Central memory CD8-positive, alpha-beta T cell (primary cell): Measurements from ENCODE around the gene KLHL7.
"Not testable (repeated sequence)": the region's sequence is repeated elsewhere in the genome, so short reads cannot be mapped to it uniquely, and the experiment has no call there.

ENCODE experiments used
- ATAC-seq: fragments of 150-1000 bp; cut with Tn5 transposase; replicated peaks from 2 replicates; pipeline ENCODE4 v1.10.0; 2022; ENCODE audit warnings: mild to moderate bottlenecking, moderate FRiP score, moderate number of reproducible peaks; ENCODE audit not compliant: poor library complexity, severe bottlenecking; ENCODE audit errors: extremely low read depth
- DNase-seq, 2 donors: peaks; one replicate each; pipeline ENCODE4 v3.0.0; 2021; ENCODE audit warnings: low spot score in 2 of 2
- H3K27ac Mint-ChIP-seq: one replicate; pipeline ENCODE4 v1.8.0; 2022; ENCODE audit warnings: low read depth, mild to moderate bottlenecking, moderate library complexity, mixed read lengths
- H3K27me3 Mint-ChIP-seq: one replicate; pipeline ENCODE4 v1.8.0; 2022; ENCODE audit warnings: mixed read lengths
- H3K36me3 Mint-ChIP-seq: one replicate; pipeline ENCODE4 v1.8.0; 2022; ENCODE audit warnings: mild to moderate bottlenecking, moderate library complexity, mixed read lengths; ENCODE audit not compliant: insufficient read depth
- H3K4me1 Mint-ChIP-seq: one replicate; pipeline ENCODE4 v1.8.0; 2022; ENCODE audit warnings: mixed read lengths
- H3K4me3 Mint-ChIP-seq: one replicate; pipeline ENCODE4 v1.8.0; 2022; ENCODE audit warnings: mild to moderate bottlenecking, moderate library complexity, mixed read lengths
- H3K9me3 Mint-ChIP-seq: one replicate; pipeline ENCODE4 v1.8.0; 2022; ENCODE audit warnings: mixed read lengths

KLHL7 gene

GRCh38 chr7:23164846-23165245 is 59.3 kb downstream of the KLHL7 start:
- Mint-ChIP-seq H3K4me3 (no peak overlapping the region), H3K27ac (no peak overlapping the region), H3K9me3 (no peaks in the 10 kb centered on the region), H3K27me3 (no peaks in the 10 kb centered on the region), H3K36me3 (peaks cover 10% of the 10 kb centered on the region), H3K4me1 (no peaks in the 10 kb centered on the region)
- ATAC-seq: no peak
- DNase-seq: no peak

DNA sequence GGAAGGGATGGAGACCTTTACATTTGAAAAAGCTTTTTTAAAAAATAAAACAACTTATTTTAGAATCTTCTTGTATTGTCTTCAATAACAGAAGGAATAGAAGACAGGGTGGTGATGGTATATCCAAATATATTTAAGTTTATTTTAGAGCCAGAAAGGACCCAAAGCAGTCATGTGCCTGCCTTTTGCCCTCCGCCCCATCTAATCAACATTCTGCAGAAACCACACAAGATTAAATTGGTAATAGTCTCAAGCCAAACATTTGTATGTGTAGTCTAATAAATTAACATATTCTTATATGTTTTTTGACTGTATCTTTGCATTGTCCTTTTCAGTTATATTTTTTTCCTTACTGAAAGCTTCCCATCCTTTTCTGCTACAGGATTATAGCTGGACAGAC is 59.7 kb downstream of the KLHL7 start:
- H3K4me1 Mint-ChIP-seq: no peaks in the 10 kb centered on the region
- no peak overlapping the region for H3K27ac Mint-ChIP-seq
- H3K9me3 Mint-ChIP-seq: no peaks in the 10 kb centered on the region
- no peaks in the 10 kb centered on the region for H3K27me3 Mint-ChIP-seq
- no peak overlapping the region for H3K4me3 Mint-ChIP-seq
- no peak for ATAC-seq
- H3K36me3 Mint-ChIP-seq: peaks cover 13% of the 10 kb centered on the region
- no peak for DNase-seq

GRCh38 chr7:23167691-23168090 is 62.1 kb downstream of the KLHL7 start:
- DNase-seq (no peak), ATAC-seq (no peak)
- H3K4me3 Mint-ChIP-seq: no peak overlapping the region
- H3K27me3 Mint-ChIP-seq: no peaks in the 10 kb centered on the region
- no peaks in the 10 kb centered on the region for H3K4me1 Mint-ChIP-seq
- H3K36me3 Mint-ChIP-seq: peaks cover 16% of the 10 kb centered on the region
- no peaks in the 10 kb centered on the region for H3K9me3 Mint-ChIP-seq
- H3K27ac Mint-ChIP-seq: no peak overlapping the region

GRCh38 chr7:23168111-23168885 is 62.7 kb downstream of the KLHL7 start:
- H3K4me1 Mint-ChIP-seq: no peaks in the 10 kb centered on the region
- H3K27me3 Mint-ChIP-seq: no peaks in the 10 kb centered on the region
- no peak for ATAC-seq
- no peak overlapping the region for H3K27ac Mint-ChIP-seq
- no peak for DNase-seq
- H3K9me3 Mint-ChIP-seq: no peaks in the 10 kb centered on the region
- peaks cover 16% of the 10 kb centered on the region for H3K36me3 Mint-ChIP-seq
- H3K4me3 Mint-ChIP-seq: no peak overlapping the region

DNA sequence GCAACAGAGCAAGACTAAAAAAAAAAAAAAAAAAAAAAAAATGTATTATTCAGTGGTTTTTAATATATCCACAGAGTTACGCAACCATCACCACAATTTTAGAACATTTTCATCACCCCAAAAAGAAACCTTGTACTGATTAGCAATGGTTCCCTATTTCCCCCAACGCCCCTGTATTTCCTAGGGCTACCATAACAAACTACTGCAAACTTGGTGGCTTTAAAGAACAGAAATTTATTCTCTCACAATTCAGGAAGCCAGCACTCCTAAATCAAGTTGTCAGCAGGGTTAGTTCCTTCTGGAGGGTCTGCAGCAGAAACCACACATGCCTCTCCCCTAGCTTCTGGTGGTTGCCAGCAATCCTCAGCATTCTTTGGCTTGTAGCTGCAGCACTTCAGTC is 70.4 kb downstream of the KLHL7 start:
- Mint-ChIP-seq H3K27me3 (no peaks in the 10 kb centered on the region), H3K4me3 (no peak overlapping the region), H3K27ac (no peak overlapping the region), H3K36me3 (peaks cover 8% of the 10 kb centered on the region), H3K9me3 (no peaks in the 10 kb centered on the region), H3K4me1 (no peaks in the 10 kb centered on the region)
- ATAC-seq (no peak), DNase-seq (no peak)

DNA sequence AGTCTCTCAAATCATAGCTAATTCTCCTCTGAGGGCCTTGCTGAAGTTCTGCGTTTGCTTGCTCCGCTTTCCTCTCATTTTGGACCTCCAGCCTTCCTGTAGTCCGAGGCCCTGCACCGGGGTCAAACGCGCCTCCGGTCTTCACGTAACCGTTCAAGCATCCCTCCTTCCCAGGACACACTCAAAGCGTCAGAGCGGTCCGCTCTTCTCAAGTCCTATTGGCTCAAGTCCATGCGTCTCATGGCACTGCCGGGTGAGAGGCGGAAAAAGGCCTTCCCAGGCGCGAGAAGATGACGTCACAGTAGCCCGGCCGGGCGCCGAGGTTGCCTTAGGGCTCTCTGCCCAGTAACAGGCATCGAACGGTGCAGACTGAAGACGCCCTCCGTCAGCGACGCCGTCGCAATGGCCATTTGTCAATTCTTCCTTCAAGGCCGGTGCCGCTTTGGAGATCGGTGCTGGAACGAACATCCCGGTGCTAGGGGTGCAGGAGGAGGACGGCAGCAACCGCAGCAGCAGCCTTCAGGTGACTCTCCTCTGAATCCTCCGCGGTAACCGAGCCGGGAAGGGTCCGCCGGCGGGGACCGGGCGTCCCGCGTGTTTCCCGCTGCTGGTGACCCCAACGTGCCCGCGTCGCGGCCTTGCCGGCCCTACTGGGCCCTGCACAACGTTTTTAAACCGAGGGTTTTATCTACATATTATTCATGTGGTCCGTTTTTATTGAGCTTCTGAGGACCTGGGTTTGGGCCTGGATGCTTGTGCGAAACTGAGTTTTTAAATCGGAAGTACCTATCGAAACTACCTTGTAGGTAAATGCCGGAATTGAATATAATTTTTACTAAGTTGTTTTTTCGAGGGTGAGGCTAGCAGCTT is 76.3 kb downstream of the KLHL7 start, which contains the start of gene NUP42:
Gene NUP42 (plus strand): TSS at position 365 of the 870 bp plus-strand sequence. CDS start 38 bp downstream, at position 403.
- peaks cover 30% of the 10 kb centered on the region for H3K36me3 Mint-ChIP-seq
- H3K27ac Mint-ChIP-seq: peak within 1 kb of the TSS; percentile 98
- no peaks in the 10 kb centered on the region for H3K27me3 Mint-ChIP-seq
- H3K9me3 Mint-ChIP-seq: no peaks in the 10 kb centered on the region
- peak within 1 kb of the TSS; percentile 88 for H3K4me3 Mint-ChIP-seq
- peaks cover 24% of the 10 kb centered on the region for H3K4me1 Mint-ChIP-seq
- DNase-seq (peak; percentile 91 to 93), ATAC-seq (peak; percentile 97)

DNA sequence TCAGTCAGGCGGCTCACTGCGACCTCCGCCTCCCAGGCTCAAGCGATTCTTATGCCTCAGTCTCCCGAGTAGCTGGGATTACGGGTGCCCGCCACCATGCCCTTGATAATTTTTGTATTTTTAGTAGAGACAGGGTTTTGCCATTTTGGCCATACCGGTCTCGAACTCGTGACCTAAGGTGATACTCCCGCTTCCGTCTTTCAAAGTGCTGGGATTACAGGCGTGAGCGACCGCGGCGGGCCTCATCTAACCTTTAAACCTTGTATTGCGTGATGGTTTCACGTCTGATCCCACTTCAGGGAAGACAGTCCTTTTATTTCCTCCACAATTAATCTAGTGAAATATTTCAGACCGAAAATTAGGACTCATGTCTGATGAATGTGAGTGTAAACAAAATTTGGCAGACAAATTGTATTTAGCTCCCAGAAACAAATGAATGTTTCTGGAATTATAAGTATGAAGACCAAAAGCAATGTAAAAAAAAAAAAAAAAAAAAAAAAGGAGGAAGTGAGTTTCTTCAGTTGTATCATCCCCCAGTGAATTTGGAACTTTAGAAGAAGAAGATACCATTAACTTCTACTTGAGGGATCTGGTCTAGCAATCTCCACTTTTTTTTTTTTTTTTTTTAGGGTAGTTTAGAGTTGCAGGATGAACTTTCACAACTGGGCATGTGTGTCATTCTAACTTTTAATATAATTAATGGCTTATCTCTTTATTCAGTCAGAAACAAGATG is 77.9 kb downstream of the KLHL7 start:
- Mint-ChIP-seq H3K4me3 (peak overlapping the region; percentile 88), H3K36me3 (peaks cover 40% of the 10 kb centered on the region), H3K9me3 (no peaks in the 10 kb centered on the region), H3K27ac (peak overlapping the region; percentile 98), H3K27me3 (no peaks in the 10 kb centered on the region), H3K4me1 (peaks cover 24% of the 10 kb centered on the region)
- DNase-seq (no peak), ATAC-seq (no peak)

DNA sequence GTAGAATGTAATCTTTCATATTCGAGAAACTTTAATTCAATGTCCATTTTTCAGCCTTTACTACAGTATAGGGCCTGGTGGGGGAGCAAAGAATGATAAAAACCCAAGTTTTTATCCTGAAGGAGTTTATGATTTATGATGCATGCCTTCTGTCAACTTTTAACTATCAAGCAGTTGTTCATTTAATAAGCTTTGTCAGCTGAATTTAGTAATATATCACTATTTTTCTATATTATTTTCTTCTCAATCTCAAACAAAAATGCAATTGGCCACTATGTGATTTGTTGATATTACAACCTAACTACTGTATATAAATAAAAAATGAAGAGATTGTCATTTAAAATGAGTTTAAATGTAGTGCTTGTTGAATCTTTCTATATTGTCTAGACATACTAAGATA is 78.7 kb downstream of the KLHL7 start:
- peak overlapping the region; percentile 98 for H3K27ac Mint-ChIP-seq

GRCh38 chr7:23184709-23185359 is 79.2 kb downstream of the KLHL7 start:
- Mint-ChIP-seq H3K27ac (no peak overlapping the region), H3K36me3 (peaks cover 44% of the 10 kb centered on the region), H3K9me3 (no peaks in the 10 kb centered on the region), H3K27me3 (no peaks in the 10 kb centered on the region), H3K4me1 (peaks cover 24% of the 10 kb centered on the region), H3K4me3 (no peak overlapping the region)
- no peak for DNase-seq
- no peak for ATAC-seq

More for the DNA sequence above, 78.7 kb downstream of the KLHL7 start:
- Mint-ChIP-seq H3K4me3 (no peak overlapping the region), H3K27me3 (no peaks in the 10 kb centered on the region), H3K4me1 (peaks cover 24% of the 10 kb centered on the region), H3K9me3 (no peaks in the 10 kb centered on the region), H3K36me3 (peaks cover 44% of the 10 kb centered on the region)
- ATAC-seq (no peak), DNase-seq (no peak)

DNA sequence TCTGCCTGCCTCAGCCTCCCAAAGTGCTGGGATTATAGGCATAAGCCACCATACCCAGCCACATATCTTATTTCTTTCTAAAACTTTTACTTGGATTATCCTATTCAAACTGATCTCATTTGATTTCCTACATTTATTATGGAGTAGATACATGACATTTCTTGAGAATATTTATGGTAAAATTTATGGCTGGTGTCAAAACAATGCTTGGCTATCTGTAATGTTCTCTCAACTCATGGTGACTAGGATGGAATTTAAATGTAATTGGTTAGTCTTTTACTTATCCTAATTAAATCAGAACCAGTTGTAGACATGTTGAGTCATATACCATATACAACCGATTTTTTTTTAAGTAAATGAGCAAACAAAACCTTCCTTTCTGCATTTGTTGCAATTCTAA is 80.4 kb downstream of the KLHL7 start:
- Mint-ChIP-seq H3K27me3 (no peaks in the 10 kb centered on the region), H3K4me1 (peaks cover 28% of the 10 kb centered on the region), H3K36me3 (peaks cover 51% of the 10 kb centered on the region), H3K9me3 (no peaks in the 10 kb centered on the region), H3K4me3 (no peak overlapping the region), H3K27ac (no peak overlapping the region)
- ATAC-seq (no peak), DNase-seq (no peak)

- H3K27ac Mint-ChIP-seq: peak overlapping the region; percentile 2
- no peak for ATAC-seq
Measured at GRCh38 chr7:23191022-23191421, 85.4 kb downstream of the KLHL7 start.

DNA sequence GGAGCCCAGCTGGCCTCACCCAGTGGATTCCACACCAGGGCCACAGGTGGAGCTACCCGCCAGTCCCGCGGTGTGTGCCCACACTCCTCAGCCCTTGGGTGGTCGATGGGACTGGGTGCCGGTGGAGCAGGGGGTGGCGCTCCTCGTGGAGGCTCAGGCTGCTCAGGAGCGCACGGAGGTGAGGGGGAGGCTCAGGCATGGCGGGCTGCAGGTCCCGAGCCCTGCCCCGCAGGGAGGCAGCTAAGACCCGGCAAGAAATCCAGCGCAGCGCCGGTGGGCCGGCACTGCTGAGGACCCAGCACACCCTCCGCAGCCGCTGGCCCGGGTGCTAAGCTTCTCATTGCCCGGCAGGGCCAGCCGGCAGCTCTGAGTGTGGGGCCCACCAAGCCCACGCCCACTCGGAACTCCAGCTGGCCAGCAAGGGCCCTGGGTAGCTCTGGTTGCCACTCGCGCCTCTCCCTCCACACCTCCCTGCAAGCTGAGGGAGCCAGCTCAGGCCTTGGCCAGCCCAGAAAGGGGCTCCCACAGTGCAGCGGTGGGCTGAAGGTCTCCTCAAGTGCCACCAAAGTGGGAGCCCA is 88.2 kb downstream of the KLHL7 start:
- not testable (repeated sequence) for H3K27ac Mint-ChIP-seq, H3K27me3 Mint-ChIP-seq, H3K4me3 Mint-ChIP-seq, DNase-seq, H3K9me3 Mint-ChIP-seq, ATAC-seq, H3K4me1 Mint-ChIP-seq
- H3K36me3 Mint-ChIP-seq: peaks cover 43% of the 10 kb centered on the region

More at GRCh38 chr7:23191022-23191421, 85.4 kb downstream of the KLHL7 start:
- no peak overlapping the region for H3K4me3 Mint-ChIP-seq
- no peaks in the 10 kb centered on the region for H3K9me3 Mint-ChIP-seq
- H3K4me1 Mint-ChIP-seq: peaks cover 8% of the 10 kb centered on the region
- no peaks in the 10 kb centered on the region for H3K27me3 Mint-ChIP-seq
- peaks cover 49% of the 10 kb centered on the region for H3K36me3 Mint-ChIP-seq
- DNase-seq: no peak
